Measurements from ENCODE around the gene RANBP3.
"Not testable (repeated sequence)": the region's sequence is repeated elsewhere in the genome, so short reads cannot be mapped to it uniquely, and the experiment has no call there.

Gene RANBP3

GRCh38 chr19:6006896-6007295 is 29.0 kb upstream of the RANBP3 start:
- DNase-seq (ENCODE audit: low read depth) = no peak
- TF ChIP-seq CTCF (conservative IDR thresholded peaks at IDR 0.05; ENCODE audit: control insufficient read depth, insufficient read depth, low read depth, low read length) = no peak
- H3K4me3 ChIP-seq (ENCODE audit: control insufficient read depth, low read depth, low read length) = no peak overlapping the region

DNA sequence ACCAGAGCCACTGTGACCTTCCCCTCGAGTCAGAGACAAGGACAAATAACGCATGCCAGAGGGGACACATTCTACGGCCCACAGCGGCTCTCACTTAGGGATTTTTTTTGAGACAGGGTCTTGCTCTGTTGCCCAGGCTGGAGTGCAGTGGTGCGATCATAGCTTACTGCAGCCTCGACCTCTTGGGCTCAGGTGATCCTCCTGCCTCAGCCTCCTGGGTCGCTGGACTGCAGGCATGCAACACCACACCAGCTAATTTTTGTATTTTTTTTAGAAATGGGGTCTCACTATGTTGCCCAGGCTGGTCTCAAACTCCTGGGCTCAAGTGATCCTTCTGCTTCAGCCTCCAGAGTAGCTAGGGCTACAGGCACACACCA is 28.1 kb upstream of the RANBP3 start:
- DNase-seq (ENCODE audit: low read depth); H3K4me3 ChIP-seq (ENCODE audit: control insufficient read depth, low read depth, low read length): not testable (repeated sequence)

- TF ChIP-seq CTCF (conservative IDR thresholded peaks at IDR 0.05; ENCODE audit: control insufficient read depth, insufficient read depth, low read depth, low read length) = no peak
- no peak for DNase-seq (ENCODE audit: low read depth)
- no peak overlapping the region for H3K4me3 ChIP-seq (ENCODE audit: control insufficient read depth, low read depth, low read length)
Observed at GRCh38 chr19:6005321-6006069, 27.6 kb upstream of the RANBP3 start.

DNA sequence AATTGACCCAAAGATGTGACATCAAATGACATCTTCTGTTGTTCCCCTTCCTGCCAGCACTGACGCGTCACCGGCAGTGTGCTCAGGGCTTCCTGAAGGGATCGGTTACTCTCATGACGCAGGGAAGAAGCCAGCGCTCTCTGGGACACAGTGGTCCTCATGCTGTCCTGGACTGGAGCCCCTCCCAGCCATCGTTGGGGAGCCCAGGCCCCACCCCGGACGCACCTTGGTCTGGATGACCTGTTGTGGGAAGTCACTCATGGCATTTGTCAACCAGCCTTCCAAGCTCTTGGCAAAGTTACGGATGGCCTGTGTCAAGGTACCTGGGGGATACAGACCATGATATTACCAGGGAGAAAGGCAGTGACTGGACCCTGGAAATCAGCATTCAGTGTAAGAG is 26.0 kb upstream of the RANBP3 start:
- TF ChIP-seq CTCF (conservative IDR thresholded peaks at IDR 0.05; ENCODE audit: control insufficient read depth, insufficient read depth, low read depth, low read length) = no peak
- H3K4me3 ChIP-seq (ENCODE audit: control insufficient read depth, low read depth, low read length) = no peak overlapping the region
- DNase-seq (ENCODE audit: low read depth) = no peak

GRCh38 chr19:6002591-6002990 is 24.7 kb upstream of the RANBP3 start:
- H3K4me3 ChIP-seq (ENCODE audit: control insufficient read depth, low read depth, low read length) = no peak overlapping the region
- no peak for TF ChIP-seq CTCF (conservative IDR thresholded peaks at IDR 0.05; ENCODE audit: control insufficient read depth, insufficient read depth, low read depth, low read length)
- no peak for DNase-seq (ENCODE audit: low read depth)

DNA sequence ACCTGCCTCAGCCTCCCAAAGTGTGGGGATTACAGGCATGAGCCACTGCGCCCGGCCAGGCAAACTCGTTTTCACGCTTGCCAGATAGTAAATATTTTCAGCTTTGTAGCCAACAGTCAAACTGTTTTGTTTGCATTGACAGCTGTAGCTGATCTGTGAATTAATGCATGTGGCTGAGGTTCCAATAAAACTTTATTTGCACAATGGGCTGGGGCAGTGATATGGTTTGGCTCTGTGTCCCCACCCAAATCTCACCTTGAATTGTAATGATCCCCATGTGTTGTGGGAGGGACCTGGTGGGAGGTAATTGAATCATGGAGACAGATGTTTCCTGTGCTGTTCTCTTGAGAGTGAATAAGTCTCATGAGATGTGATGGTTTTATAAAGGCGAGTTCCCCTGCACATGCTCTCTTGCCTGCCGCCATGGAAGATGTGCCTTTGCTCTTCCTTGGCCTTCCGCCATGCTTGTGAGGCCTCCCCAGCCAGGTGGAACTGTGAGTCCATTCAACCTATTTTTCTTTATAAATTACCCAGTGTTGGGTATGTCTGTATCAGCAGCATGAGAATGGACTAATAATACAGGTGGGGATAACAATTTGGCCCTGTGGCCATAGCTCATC is 22.4 kb upstream of the RANBP3 start:
- no peak for DNase-seq (ENCODE audit: low read depth)
- no peak for TF ChIP-seq CTCF (conservative IDR thresholded peaks at IDR 0.05; ENCODE audit: control insufficient read depth, insufficient read depth, low read depth, low read length)
- H3K4me3 ChIP-seq (ENCODE audit: control insufficient read depth, low read depth, low read length) = no peak overlapping the region

DNA sequence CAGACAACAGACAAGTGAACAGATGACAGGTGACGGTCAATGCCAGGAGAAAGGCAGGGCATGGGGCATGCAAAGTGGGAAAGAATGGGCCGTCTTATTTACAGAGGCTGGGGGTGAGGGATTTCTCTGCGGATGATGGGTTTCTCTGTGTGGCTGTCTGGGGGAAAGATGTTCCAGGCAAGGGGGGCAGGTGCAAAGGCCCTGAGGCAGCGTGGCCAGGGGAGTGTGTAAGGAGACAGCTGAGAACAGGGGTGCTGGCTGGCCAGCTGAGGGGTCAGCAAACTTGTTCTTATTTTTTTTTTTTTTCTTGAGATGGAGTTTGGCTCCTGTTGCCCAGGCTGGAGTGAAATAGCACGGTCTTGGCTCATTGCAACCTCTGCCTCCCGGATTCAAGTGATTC is 21.8 kb upstream of the RANBP3 start:
- no peak overlapping the region for H3K4me3 ChIP-seq (ENCODE audit: control insufficient read depth, low read depth, low read length)
- DNase-seq (ENCODE audit: low read depth) = no peak
- no peak for TF ChIP-seq CTCF (conservative IDR thresholded peaks at IDR 0.05; ENCODE audit: control insufficient read depth, insufficient read depth, low read depth, low read length)
